Chondrocyte (in vitro differentiated cells): Measurements from ENCODE around the gene SSTR1. TPM values are rescaled to one million over a fixed set of nuclear protein-coding genes. Genes with fewer than 3 reads are reported as not detected.

Experiments
- DNase-seq: peaks from one replicate; pipeline ENCODE4 v3.0.0; 2021; ENCODE audit warnings: mixed read lengths, low spot score
- H3K27ac Mint-ChIP-seq: one replicate; pipeline ENCODE4 v1.8.0; 2021; ENCODE audit warnings: mild to moderate bottlenecking, moderate library complexity, mixed read lengths; ENCODE audit not compliant: unreplicated experiment
- H3K27me3 Mint-ChIP-seq: 2 replicates; pipeline ENCODE4 v1.8.0; 2021; ENCODE audit warnings: low read depth, mixed read lengths
- H3K36me3 Mint-ChIP-seq: 2 replicates; pipeline ENCODE4 v1.8.0; 2021; ENCODE audit warnings: low read depth, mixed read lengths
- H3K4me1 Mint-ChIP-seq: 2 replicates; pipeline ENCODE4 v1.8.0; 2021; ENCODE audit warnings: low read depth, mild to moderate bottlenecking, mixed read lengths
- H3K4me3 Mint-ChIP-seq: one replicate; pipeline ENCODE4 v1.8.0; 2021; ENCODE audit warnings: mild to moderate bottlenecking, moderate library complexity, mixed read lengths; ENCODE audit not compliant: unreplicated experiment
- H3K9me3 Mint-ChIP-seq: 2 replicates; pipeline ENCODE4 v1.8.0; 2021; ENCODE audit warnings: low read depth, mixed read lengths
- long read RNA-seq: library from polyadenylated mRNA; stranded (forward); transcript quantifications from one replicate; pipeline ENCODE4 v2.0.0, GENCODE V29; 2021
- total RNA-seq: library from RNA; stranded (reverse); gene quantifications from 3 replicates; pipeline ENCODE4 v1.2.1, GENCODE V29; 2021
- TF ChIP-seq, protein P1 (sequence below): fragments of 200-600 bp; sonication (generic); IDR thresholded peaks from 2 replicates; pipeline ENCODE4 v1.5.0; 2021; ENCODE audit warnings: antibody characterized with exemption, mild to moderate bottlenecking, moderate library complexity

The SSTR1 gene, protein sequence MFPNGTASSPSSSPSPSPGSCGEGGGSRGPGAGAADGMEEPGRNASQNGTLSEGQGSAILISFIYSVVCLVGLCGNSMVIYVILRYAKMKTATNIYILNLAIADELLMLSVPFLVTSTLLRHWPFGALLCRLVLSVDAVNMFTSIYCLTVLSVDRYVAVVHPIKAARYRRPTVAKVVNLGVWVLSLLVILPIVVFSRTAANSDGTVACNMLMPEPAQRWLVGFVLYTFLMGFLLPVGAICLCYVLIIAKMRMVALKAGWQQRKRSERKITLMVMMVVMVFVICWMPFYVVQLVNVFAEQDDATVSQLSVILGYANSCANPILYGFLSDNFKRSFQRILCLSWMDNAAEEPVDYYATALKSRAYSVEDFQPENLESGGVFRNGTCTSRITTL
- not detected in 3 replicates for total RNA-seq
- long read RNA-seq, result 0 reads

DNA sequence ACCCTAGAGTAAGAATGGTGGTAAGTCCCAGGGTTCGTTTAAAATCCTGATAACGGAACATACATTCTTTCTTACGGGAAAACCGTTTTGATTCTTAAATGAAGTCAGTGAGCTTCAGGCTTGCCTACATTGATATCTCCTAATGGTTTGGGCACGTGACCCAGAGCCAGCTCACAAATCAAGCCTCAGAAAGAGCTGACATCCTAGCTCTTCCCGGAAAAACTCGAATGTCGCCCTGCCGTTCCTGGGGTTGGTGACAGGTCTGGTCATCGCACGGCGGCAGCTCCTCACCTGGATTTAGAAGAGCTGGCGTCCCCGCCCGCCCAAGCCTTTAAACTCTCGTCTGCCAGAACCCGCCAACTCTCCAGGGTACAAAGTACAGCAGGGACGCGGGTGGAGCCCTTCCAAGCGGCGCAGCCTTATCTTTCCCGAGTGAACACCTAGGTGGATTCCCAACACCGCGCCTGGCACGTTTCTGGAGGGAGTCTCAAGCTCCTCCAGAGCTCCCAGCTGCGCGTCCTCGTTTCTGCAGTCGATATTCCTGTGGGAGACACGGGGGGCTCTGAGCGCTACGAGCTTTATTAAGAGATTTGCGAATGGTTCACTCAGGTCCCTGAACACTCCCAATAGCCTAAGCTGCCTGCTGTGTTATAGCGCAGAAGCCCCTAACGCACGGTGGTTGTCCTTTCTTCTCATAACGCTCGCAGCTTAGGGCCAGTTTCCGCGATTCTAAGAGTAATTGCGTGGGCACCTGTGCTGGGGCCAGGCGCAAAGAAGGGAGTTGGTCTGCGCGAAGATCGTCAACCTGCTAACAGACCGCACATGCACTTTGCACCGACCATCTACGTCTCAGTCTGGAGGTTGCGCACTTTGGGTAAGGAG lies at the start of gene SSTR1:
SSTR1 (plus strand) TSS at position 169 of the 882 bp plus-strand sequence. CDS start 1,486 bp downstream, outside the sequence.
- Mint-ChIP-seq H3K27me3 (peaks cover 46% of the 10 kb centered on the region), H3K36me3 (peaks cover 6% of the 10 kb centered on the region), H3K4me1 (no peaks in the 10 kb centered on the region), H3K4me3 (no peak within 1 kb of the TSS), H3K27ac (no peak within 1 kb of the TSS), H3K9me3 (peaks cover 10% of the 10 kb centered on the region)
- TF ChIP-seq, protein P1, sequence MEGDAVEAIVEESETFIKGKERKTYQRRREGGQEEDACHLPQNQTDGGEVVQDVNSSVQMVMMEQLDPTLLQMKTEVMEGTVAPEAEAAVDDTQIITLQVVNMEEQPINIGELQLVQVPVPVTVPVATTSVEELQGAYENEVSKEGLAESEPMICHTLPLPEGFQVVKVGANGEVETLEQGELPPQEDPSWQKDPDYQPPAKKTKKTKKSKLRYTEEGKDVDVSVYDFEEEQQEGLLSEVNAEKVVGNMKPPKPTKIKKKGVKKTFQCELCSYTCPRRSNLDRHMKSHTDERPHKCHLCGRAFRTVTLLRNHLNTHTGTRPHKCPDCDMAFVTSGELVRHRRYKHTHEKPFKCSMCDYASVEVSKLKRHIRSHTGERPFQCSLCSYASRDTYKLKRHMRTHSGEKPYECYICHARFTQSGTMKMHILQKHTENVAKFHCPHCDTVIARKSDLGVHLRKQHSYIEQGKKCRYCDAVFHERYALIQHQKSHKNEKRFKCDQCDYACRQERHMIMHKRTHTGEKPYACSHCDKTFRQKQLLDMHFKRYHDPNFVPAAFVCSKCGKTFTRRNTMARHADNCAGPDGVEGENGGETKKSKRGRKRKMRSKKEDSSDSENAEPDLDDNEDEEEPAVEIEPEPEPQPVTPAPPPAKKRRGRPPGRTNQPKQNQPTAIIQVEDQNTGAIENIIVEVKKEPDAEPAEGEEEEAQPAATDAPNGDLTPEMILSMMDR, result no peak
- peak; percentile 86 for DNase-seq

DNA sequence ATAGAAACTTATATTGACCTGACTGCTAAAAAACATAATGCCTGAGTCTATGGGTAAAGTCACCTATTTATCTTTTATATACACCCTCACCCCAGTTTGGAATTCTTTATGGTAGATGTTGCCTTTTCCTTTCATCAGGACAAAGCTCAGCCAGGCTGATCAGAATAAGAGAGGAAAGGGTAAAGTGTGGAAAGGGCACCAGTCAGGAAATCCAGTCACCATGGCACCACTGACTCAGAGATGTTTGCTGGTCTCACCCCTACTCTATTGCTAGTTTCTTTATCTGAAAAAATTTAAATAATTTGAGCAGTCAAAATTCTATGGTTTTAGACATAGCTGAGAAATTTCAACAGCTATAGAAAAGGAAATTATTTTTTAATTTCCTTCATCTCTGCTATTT lies 49.2 kb upstream of the SSTR1 start:
- no peak overlapping the region for H3K4me3 Mint-ChIP-seq
- no peaks in the 10 kb centered on the region for H3K9me3 Mint-ChIP-seq
- peaks cover 3% of the 10 kb centered on the region for H3K27me3 Mint-ChIP-seq
- TF ChIP-seq, protein P1, result no peak
- DNase-seq, result no peak
- no peak overlapping the region for H3K27ac Mint-ChIP-seq
- no peaks in the 10 kb centered on the region for H3K36me3 Mint-ChIP-seq
- H3K4me1 Mint-ChIP-seq, result no peaks in the 10 kb centered on the region

DNA sequence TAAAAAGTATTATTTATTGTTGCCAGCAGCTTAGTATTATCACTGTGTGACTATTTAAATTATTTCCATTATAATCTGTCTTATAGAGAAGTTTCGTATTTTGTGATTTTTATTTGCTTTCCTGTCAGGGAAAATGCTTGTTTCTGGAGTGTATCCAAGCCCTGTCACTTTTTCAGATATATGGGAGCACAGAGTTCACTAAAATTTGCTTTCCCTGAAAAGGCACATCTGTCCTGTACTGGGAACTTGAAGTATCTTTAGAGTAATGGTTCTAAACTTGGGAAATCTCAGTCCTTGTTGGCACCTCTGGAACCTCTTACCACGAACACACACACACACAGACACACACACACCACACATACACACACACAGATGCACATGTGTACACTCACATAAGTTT lies 39.3 kb upstream of the SSTR1 start:
- DNase-seq, result no peak
- Mint-ChIP-seq H3K4me3 (no peak overlapping the region), H3K36me3 (no peaks in the 10 kb centered on the region), H3K9me3 (no peaks in the 10 kb centered on the region), H3K4me1 (no peaks in the 10 kb centered on the region), H3K27me3 (peaks cover 6% of the 10 kb centered on the region), H3K27ac (no peak overlapping the region)
- TF ChIP-seq, protein P1, result no peak

DNA sequence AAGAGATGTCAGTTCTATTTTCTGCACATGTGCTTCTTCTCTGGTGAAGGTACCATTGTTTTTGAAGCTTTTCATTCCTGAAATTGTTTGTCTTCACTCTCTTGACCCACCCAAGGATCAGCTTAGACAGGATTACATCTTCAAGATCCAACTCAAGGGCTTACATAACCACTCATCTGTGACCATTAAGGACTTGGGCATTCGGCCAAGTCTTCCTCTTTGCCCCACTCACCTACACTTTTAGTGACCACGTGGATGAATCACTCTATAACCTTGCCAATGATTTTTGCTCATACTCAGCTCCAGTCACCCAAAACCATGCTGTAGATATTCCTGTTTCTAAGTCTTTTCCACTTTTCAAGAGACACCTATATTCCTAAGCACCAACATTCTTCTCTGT lies 36.5 kb upstream of the SSTR1 start:
- no peak overlapping the region for H3K27ac Mint-ChIP-seq
- no peaks in the 10 kb centered on the region for H3K4me1 Mint-ChIP-seq
- TF ChIP-seq, protein P1, result no peak
- H3K36me3 Mint-ChIP-seq, result no peaks in the 10 kb centered on the region
- DNase-seq, result no peak
- peaks cover 3% of the 10 kb centered on the region for H3K27me3 Mint-ChIP-seq
- no peak overlapping the region for H3K4me3 Mint-ChIP-seq
- peaks cover under 1% of the 10 kb centered on the region for H3K9me3 Mint-ChIP-seq

DNA sequence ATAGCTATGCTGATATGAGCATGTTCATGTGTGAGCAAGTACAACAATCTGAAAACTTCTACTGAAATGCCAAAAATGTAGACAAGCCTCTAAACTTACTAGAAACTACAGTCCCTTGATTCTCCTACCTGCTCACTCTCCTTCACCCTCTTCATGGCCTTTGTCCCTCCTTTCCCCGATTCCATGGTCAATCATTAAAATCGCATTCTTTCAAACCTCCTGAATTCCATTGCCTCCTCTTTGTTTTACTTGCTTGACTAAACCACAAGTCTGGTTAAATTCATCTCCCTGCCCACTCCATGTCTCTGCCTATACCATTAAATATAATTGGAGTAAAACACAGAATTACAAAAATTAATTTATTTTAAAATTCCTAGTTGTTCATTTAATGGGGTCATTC lies 33.0 kb upstream of the SSTR1 start:
- Mint-ChIP-seq H3K27me3 (peaks cover 3% of the 10 kb centered on the region), H3K4me1 (no peaks in the 10 kb centered on the region), H3K9me3 (peaks cover 3% of the 10 kb centered on the region), H3K36me3 (no peaks in the 10 kb centered on the region), H3K4me3 (no peak overlapping the region), H3K27ac (no peak overlapping the region)
- TF ChIP-seq, protein P1, result no peak
- no peak for DNase-seq
